Activated T-cell treated with anti-CD3 and anti-CD28 coated beads, Interleukin-2, amount 50 U/mL, for 24 hours (primary cell): Measurements from ENCODE around the gene PKHD1.

Source experiments
- DNase-seq: peaks from one replicate; pipeline ENCODE4 v3.0.0-alpha.2; 2020
- H3K27ac Mint-ChIP-seq: 2 replicates; pipeline ENCODE4 v1.8.0; 2020; ENCODE audit warnings: mild to moderate bottlenecking, mixed read lengths
- H3K27me3 Mint-ChIP-seq: 2 replicates; pipeline ENCODE4 v1.8.0; 2020; ENCODE audit warnings: mixed read lengths
- H3K36me3 Mint-ChIP-seq: 2 replicates; pipeline ENCODE4 v1.8.0; 2020; ENCODE audit warnings: low read depth, mixed read lengths
- H3K4me1 Mint-ChIP-seq: 2 replicates; pipeline ENCODE4 v1.8.0; 2020; ENCODE audit warnings: low read depth, mixed read lengths
- H3K4me3 Mint-ChIP-seq: 2 replicates; pipeline ENCODE4 v1.8.0; 2020; ENCODE audit warnings: mild to moderate bottlenecking, moderate library complexity, mixed read lengths
- H3K9me3 Mint-ChIP-seq: 2 replicates; pipeline ENCODE4 v1.8.0; 2020; ENCODE audit warnings: mixed read lengths

PKHD1 gene

DNA sequence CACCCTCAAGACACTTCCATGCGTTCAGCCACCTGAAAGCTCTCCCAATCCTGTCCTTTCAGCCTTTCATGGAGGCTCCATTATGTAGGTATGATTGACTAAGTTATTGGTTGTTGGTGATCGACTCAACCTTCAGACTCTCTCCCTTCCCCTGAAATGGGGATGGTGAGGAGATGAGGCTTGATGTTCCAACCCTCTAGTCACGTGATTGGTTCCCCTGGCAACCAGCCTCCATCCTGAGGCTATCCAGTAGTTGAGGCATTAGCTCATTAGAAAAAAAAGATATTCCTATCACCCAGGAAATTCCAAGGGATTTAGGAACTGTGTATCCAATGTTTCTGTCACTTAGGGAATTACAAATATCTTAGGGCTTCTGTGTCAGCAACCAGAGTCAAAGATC lies 426.6 kb downstream of the PKHD1 start:
- DNase-seq, result no peak
- Mint-ChIP-seq H3K36me3 (no peaks in the 10 kb centered on the region), H3K27me3 (no peaks in the 10 kb centered on the region), H3K9me3 (no peaks in the 10 kb centered on the region), H3K4me1 (no peaks in the 10 kb centered on the region), H3K4me3 (no peak overlapping the region), H3K27ac (no peak overlapping the region)

DNA sequence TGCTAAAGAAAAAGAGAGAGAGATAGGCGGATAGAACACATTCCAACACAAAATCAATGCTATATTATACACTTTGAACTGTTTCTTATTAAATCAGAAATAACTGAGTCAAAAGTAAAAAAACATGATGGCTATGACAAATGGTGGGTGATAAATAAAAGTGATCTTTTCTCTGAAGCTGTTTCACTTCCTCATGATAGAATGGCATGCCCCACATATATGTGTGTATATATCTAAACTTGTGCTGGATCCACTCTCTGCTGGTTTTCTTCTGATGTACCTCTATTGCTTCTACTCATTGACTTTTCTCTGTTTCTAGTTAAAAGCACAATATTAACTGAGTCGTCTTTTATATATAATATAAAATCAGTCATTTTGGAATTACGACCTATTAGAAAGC lies 429.9 kb downstream of the PKHD1 start:
- Mint-ChIP-seq H3K4me3 (no peak overlapping the region), H3K27ac (no peak overlapping the region), H3K36me3 (no peaks in the 10 kb centered on the region), H3K9me3 (no peaks in the 10 kb centered on the region), H3K4me1 (no peaks in the 10 kb centered on the region), H3K27me3 (no peaks in the 10 kb centered on the region)
- DNase-seq, result no peak

DNA sequence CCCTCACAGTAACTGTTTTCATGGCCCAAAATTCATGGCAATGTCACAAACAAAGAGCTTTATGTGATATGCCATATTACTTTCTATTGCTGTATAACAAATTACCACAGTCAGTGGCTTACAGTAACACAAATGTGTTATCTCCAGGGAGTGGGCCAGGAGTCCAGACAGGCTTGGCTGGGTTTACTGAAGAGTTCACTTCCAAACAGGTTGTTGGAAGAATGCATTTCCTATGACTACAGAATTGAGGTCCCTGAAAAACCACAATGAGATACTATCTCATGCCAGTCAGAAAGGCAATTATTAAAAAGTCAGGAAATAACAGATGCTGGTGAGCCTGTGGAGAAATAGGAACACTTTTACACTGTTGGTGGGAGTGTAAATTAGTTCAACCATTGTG lies 431.9 kb downstream of the PKHD1 start:
- no peak for DNase-seq
- Mint-ChIP-seq H3K27ac (no peak overlapping the region), H3K36me3 (no peaks in the 10 kb centered on the region), H3K4me1 (no peaks in the 10 kb centered on the region), H3K9me3 (no peaks in the 10 kb centered on the region), H3K27me3 (no peaks in the 10 kb centered on the region), H3K4me3 (no peak overlapping the region)

DNA sequence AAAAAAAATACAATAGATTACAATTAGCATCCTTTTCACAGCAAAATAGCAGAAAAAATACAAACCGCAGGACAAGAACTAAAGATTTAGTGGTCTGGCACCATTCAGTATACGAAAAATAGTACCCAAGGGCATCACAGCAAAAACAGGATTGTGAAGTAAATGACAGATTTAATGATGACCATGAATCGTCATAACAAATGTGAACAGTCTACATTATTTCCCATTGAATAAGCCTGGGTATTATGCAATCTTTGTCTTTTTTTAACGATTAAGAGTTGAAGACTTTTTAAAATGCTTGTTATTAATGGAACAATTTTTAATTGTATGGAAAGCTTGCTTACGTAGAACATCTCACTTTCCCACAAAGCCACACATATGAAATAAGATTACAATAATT lies 432.8 kb downstream of the PKHD1 start:
- Mint-ChIP-seq H3K4me3 (no peak overlapping the region), H3K27ac (no peak overlapping the region), H3K27me3 (no peaks in the 10 kb centered on the region), H3K9me3 (no peaks in the 10 kb centered on the region), H3K36me3 (no peaks in the 10 kb centered on the region), H3K4me1 (no peaks in the 10 kb centered on the region)
- no peak for DNase-seq

DNA sequence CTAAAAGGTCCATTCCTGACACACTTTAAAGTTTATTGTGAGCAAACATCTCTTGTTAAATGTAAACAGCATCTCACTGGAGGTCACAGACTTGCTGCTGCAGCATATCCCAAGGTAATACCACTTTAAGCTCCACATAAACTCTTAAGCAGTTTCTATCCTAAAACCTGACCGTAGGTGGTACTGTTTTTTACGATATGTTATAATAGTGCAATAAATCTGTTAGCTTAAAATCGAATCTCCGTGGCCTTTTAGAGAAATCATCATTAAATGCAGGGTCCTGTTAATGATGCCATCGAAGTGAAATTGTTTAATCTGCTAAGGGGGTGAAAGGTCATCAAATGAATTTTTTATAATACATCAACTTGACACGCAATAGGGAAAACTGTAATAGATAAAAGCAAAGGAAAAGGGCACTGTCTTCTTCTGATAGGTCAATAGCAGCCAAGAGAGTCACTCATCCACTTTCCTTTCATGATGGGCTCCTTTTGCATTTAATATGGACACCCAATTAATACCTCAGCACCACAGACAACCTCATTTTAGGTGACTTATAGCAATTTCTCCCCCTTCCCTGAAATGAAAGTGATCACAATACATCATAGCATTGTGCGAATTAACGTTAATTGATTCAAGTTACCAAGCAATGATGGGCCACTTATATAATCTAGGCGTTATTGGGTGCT lies 436.1 kb downstream of the PKHD1 start:
- DNase-seq, result no peak
- H3K27me3 Mint-ChIP-seq, result no peaks in the 10 kb centered on the region
- H3K4me1 Mint-ChIP-seq, result no peaks in the 10 kb centered on the region
- no peaks in the 10 kb centered on the region for H3K36me3 Mint-ChIP-seq
- H3K9me3 Mint-ChIP-seq, result no peaks in the 10 kb centered on the region
- no peak overlapping the region for H3K27ac Mint-ChIP-seq
- no peak overlapping the region for H3K4me3 Mint-ChIP-seq

DNA sequence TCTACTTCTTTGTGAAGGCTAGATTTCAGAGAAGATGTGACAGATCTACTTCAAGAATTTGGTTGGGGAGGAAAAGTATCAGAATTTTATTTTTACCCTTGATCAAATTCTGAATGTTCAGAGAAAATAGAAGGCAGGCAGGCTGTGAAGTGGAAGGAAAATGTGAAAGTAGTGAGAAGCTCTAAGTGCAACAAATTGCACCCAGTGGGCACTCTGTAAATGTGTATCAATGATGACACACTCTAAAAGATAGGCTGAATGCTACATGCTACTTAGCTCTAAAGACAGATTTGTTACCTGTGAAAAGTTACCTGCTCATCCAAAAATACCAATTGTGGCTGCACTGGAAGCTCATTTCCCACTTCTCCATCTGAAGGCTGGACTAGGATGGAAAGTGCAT lies 438.6 kb downstream of the PKHD1 start:
- Mint-ChIP-seq H3K4me3 (no peak overlapping the region), H3K27me3 (no peaks in the 10 kb centered on the region), H3K27ac (no peak overlapping the region), H3K4me1 (no peaks in the 10 kb centered on the region), H3K9me3 (no peaks in the 10 kb centered on the region), H3K36me3 (no peaks in the 10 kb centered on the region)
- DNase-seq, result no peak

DNA sequence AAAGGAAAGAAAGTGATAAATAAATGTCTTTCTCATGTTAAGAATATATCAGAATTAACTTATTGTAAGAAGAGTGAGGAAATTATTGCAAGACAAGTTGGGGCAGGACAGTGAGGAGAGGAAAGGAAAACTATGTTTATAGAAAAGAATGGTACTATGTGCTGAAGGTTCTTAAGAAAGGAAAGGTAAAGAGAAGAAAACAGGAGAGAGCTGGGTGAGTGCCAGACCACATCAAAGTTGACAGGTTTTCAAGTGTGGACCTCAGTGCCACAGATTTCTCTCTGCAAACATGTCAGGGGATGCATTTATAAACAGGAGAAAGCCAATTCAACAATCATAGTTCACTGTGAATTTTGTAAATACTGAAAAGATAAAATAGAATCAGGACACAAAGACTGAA lies 439.2 kb downstream of the PKHD1 start:
- Mint-ChIP-seq H3K4me3 (no peak overlapping the region), H3K27me3 (no peaks in the 10 kb centered on the region), H3K27ac (no peak overlapping the region), H3K4me1 (no peaks in the 10 kb centered on the region), H3K9me3 (no peaks in the 10 kb centered on the region), H3K36me3 (no peaks in the 10 kb centered on the region)
- no peak for DNase-seq

DNA sequence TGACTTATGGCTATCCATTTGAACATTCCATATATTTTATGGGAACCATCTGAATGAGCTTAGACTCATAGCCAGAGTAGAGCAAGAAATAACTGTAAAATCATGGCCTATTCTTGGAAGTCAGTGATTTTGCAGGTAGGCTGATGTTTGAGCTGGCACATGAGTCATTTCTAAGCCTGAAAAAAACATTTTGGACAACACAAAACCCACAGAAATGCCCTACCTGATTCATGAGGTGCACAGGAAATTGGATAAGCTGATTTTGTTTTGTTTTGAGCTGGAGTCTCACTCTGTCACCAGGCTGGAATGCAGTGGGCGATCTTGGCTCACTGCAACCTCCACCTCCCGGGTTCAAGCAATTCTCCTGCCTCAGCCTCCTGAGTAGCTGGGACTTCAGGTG lies 443.0 kb downstream of the PKHD1 start:
- Mint-ChIP-seq H3K36me3 (no peaks in the 10 kb centered on the region), H3K9me3 (peaks cover 4% of the 10 kb centered on the region), H3K27ac (no peak overlapping the region), H3K4me3 (no peak overlapping the region), H3K4me1 (no peaks in the 10 kb centered on the region), H3K27me3 (no peaks in the 10 kb centered on the region)
- no peak for DNase-seq

DNA sequence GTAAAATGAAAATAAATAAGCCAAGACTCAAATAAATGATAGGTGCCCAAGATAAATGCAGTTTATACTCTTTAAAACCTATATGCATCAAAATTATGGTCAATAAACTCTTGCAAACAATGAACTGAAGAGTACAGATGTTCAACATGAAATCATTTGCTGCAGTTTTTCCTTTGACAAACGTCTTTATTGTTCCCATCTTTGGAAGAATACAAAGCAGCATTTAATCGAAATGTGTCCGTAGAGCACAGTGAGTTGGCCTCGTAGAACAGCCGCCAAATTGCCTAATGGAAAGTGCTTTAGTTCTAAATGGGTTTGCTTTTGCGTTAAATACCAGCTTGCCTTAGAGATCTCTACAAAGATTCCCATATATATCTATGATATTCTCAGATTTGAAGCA lies 447.4 kb downstream of the PKHD1 start:
- H3K4me3 Mint-ChIP-seq, result no peak overlapping the region
- no peaks in the 10 kb centered on the region for H3K4me1 Mint-ChIP-seq
- H3K27ac Mint-ChIP-seq, result no peak overlapping the region
- H3K9me3 Mint-ChIP-seq, result peaks cover 4% of the 10 kb centered on the region
- H3K27me3 Mint-ChIP-seq, result no peaks in the 10 kb centered on the region
- no peak for DNase-seq
- H3K36me3 Mint-ChIP-seq, result no peaks in the 10 kb centered on the region

DNA sequence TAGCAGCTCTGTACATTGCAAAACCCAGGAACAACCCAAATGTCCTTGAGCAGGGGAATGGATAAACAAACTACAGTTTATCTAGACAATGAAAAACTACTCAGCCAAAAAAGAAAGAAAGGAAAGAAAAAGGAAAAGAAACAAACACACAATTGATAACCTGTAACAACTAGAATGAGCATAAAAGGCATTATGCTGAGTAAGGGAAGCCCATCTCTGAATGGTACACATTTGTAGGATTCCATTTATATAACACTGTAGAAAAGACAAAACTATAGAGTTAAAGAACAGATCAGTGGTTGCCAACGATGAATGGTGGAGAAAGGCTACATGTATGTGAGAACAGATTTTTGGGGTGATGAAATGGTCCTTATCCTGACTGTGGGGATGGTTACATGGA lies 454.0 kb downstream of the PKHD1 start:
- no peaks in the 10 kb centered on the region for H3K36me3 Mint-ChIP-seq
- no peak overlapping the region for H3K4me3 Mint-ChIP-seq
- H3K9me3 Mint-ChIP-seq, result peaks cover 3% of the 10 kb centered on the region
- H3K4me1 Mint-ChIP-seq, result no peaks in the 10 kb centered on the region
- DNase-seq, result no peak
- no peak overlapping the region for H3K27ac Mint-ChIP-seq
- H3K27me3 Mint-ChIP-seq, result no peaks in the 10 kb centered on the region

DNA sequence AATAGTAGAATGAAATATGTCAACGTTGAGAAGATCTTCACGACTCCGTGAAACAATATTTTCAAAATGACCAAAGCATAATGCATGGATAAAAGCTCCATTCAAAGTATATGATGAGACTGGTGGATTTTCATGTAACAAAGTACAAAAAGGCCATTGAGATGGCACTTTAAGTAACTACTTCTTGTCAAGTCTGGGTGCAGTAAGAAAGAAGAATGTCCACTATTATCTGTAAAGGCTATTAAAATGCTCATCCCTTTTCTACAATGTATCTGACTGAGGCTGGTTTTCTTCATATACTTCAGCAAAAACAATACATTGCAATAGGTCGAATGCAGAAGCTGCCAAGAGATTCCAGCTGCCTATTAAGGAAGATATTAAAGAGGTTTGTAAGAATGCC lies 457.4 kb downstream of the PKHD1 start:
- Mint-ChIP-seq H3K4me1 (no peaks in the 10 kb centered on the region), H3K27ac (no peak overlapping the region), H3K9me3 (peaks cover 5% of the 10 kb centered on the region), H3K36me3 (no peaks in the 10 kb centered on the region), H3K4me3 (no peak overlapping the region), H3K27me3 (no peaks in the 10 kb centered on the region)
- DNase-seq, result no peak

DNA sequence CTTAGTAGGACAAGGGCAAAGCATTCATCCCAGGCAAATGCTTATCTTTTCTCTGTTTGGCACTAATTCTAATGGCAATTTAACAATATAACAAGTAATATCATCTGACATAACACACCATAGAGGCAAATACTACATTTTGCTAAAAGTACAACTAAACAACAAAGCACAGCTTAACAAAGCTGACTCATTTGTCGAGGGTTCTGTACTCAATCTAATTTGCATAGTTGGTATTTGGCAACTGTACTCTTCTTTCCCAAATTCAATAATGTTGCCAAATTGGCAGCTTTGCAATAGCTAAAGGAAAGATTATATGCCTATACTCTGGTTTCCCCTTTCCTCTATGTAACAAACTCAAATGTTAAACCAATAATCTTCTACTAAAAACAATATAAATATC lies 461.0 kb downstream of the PKHD1 start:
- H3K27ac Mint-ChIP-seq, result no peak overlapping the region
- H3K4me3 Mint-ChIP-seq, result no peak overlapping the region
- H3K4me1 Mint-ChIP-seq, result no peaks in the 10 kb centered on the region
- peaks cover 5% of the 10 kb centered on the region for H3K9me3 Mint-ChIP-seq
- no peaks in the 10 kb centered on the region for H3K36me3 Mint-ChIP-seq
- no peaks in the 10 kb centered on the region for H3K27me3 Mint-ChIP-seq
- DNase-seq, result no peak

DNA sequence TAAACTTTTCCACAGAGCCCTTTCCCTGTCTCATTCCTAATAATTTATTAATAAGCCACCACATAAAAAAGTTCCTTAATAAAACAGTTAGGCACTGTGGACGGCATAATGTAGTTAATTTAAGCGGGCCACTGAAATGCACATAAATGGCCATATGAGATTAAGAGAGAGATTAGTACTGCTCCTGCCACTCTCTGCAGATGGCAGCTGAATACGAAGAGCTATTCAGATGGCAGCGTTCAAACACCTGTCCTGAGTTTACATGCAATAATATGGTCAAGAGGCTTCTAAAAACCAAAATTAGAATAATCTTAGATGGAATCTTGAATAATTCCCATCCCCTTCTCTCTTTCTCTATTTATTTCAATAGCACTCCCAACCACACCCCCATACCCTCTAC lies 461.8 kb downstream of the PKHD1 start:
- peaks cover 5% of the 10 kb centered on the region for H3K9me3 Mint-ChIP-seq
- no peak overlapping the region for H3K4me3 Mint-ChIP-seq
- H3K27me3 Mint-ChIP-seq, result no peaks in the 10 kb centered on the region
- DNase-seq, result no peak
- no peaks in the 10 kb centered on the region for H3K36me3 Mint-ChIP-seq
- no peak overlapping the region for H3K27ac Mint-ChIP-seq
- H3K4me1 Mint-ChIP-seq, result no peaks in the 10 kb centered on the region

DNA sequence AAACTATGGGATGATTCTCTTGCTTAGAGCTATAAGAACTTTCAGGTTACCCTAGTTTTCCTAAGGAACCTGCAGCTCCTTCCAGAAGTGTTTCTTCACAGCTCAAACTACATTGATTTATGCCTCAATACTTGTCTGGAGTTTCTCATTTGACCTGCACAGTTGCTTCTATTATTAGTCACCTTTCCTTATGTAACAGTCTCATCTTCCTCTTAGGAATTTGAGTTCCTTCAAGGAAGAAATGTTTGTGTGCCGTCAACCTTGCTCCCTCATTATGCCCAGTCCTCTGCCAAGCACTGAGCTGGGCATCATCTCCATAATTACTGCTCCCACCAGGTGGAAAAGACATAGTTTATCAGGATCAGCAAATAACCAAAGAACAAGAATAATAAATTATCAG lies 466.4 kb downstream of the PKHD1 start:
- no peaks in the 10 kb centered on the region for H3K9me3 Mint-ChIP-seq

DNA sequence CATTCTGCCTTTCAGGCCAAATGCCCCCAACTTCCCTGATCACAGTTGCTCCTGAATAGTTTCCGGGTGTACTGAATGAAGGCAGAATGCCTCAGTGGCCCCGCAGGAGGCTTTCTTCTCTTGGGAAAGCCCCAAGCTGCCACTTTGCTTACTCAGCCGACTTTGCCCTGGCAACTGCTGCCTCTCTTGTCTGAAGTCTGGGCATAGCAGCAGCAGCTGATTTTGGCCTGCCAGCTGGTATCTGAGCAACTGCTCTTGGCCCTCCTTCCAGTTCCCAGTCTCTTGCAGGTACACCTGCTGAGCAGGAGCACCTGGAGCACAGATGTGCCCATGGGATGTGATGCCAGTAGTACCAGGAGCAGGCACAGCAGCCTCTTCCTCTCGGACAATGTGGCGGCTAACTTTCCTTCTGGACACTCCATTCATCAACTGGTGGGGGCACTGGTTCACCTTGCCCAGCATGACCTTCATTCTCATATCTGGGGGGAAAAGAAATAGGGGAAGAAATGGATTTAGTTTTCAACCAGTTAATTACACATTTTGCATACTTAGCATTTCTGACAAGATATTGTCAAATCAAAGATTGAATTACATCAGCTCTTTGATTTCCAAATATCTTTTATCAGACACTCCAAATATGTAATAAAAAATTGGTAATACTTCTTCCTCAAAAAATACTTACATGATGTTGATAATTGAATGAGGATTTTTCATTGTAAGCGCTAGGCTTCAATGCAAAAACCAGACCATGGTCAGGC lies 468.2 kb downstream of the PKHD1 start:
- no peak for DNase-seq
- Mint-ChIP-seq H3K27me3 (no peaks in the 10 kb centered on the region), H3K9me3 (peaks cover 2% of the 10 kb centered on the region), H3K4me1 (no peaks in the 10 kb centered on the region), H3K27ac (no peak overlapping the region), H3K4me3 (no peak overlapping the region), H3K36me3 (no peaks in the 10 kb centered on the region)

More for the DNA sequence above, 466.4 kb downstream of the PKHD1 start:
- Mint-ChIP-seq H3K36me3 (no peaks in the 10 kb centered on the region), H3K27me3 (no peaks in the 10 kb centered on the region), H3K27ac (no peak overlapping the region), H3K4me3 (no peak overlapping the region), H3K4me1 (no peaks in the 10 kb centered on the region)
- DNase-seq, result no peak
